Stimulated activated CD4-positive, alpha-beta T cell treated with anti-CD3 and anti-CD28 coated beads, Interleukin-4, amount 100 ng/mL, for 1 hour (primary cell): ENCODE measurements around the gene GPR39.

Experiments used
- DNase-seq: peaks from one replicate; pipeline ENCODE4 v3.0.0-alpha.2; 2020

The GPR39 gene

DNA sequence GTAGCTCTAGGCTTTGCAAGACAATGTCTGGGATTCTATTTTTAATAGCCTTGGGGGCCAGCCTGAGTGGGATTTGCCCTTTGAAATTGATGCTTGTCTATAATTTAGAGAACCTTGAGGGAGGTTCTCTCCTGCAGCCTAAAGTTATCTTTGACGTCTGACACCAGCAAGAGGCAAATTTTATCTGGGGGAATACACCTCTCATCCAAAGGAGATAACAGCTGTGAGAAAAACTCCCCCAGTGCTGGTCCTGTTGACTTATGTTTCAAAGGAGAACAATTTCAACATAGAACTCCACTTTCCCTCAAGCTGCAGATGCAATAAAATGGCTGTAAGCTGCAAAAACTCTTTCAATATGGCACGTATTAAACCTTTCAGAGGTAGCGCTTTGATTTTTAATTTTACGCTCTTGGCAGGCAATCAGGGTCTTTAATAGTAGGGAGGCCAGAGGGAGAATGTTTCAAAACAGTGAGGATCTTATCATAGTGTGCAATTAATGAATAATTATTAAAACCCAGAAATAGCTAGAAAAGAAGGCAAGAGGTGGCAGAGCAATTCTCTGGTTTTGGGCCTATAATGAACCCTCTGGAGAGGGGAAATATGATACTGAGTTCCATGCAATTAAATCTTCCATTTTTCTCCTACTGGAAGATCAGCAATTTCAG is 191.0 kb downstream of the GPR39 start:
- no peak for DNase-seq

DNA sequence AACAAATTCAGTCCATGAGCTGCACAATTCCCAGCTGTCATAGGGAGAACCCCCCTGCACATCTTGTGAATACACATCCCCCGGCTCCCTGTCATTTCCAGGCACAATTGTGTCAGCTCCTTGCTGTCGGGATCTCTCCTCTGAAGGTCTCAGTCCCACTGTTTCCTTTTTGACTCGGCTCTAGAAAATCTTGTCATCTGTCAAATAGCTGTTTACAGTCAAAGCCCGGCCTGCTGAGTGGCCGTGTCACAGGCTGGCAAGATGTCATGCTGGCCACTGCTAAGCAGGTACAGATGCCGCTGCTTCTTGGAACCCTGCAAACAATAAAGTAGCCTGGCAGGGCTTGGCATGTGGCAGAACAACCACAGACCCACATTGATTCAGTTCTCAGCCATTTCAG is 191.7 kb downstream of the GPR39 start:
- DNase-seq, result no peak

DNA sequence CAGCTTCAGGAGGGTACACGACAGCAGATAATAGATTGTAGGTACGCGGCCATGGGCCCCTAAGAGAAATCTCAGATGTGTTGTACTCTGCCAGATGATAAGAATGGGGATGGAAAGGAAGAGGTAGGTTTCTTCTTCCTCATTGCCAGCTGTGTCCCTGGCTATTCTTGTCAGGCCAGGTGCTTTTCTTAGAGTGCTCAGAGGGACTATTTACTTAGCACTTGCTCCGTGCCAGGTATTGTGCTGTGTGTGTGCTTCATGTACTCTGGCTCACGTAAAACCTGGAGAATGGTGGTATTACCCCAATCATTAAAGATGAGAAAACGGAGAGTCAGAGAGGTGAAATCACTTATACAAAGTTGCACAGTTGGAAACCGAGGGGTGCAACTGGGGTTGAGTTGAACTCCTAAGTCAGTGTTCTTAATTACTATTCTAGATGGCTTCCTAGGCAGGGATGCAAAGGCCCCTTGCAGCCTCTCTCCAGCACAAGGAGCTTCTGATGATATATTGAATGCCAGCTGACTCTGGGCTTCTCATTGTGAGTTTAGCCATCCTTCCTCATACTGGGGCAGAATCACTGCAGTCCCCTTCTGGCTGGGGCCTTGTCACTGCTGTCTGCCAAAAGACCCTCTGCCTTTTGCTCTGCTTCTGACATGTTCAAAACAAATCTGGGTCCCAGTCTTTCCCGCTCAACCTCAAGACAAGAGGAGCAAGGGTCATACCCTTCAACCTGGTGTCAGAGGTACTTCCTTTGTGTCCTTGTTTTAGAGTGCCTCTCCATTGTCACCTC is 192.7 kb downstream of the GPR39 start:
- DNase-seq, result no peak

DNA sequence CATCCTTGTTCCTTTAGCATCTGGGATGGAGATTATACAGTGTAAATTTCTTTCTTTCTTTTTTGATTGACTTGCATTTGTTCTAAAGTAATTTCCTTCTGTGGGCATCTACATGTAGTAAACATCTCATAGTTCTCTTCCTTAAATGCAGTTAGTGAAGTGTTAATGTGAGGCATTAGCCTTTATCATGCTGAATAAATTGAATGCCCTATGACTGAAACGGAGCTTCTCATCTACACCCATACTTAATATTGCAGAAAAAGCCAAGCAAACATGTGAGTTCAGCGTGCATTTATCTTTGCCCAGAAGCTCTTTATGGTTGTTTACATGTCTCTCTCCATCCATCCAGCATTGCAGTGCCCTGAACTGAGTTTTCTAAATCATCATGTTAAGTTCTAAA is 195.1 kb downstream of the GPR39 start:
- no peak for DNase-seq

DNA sequence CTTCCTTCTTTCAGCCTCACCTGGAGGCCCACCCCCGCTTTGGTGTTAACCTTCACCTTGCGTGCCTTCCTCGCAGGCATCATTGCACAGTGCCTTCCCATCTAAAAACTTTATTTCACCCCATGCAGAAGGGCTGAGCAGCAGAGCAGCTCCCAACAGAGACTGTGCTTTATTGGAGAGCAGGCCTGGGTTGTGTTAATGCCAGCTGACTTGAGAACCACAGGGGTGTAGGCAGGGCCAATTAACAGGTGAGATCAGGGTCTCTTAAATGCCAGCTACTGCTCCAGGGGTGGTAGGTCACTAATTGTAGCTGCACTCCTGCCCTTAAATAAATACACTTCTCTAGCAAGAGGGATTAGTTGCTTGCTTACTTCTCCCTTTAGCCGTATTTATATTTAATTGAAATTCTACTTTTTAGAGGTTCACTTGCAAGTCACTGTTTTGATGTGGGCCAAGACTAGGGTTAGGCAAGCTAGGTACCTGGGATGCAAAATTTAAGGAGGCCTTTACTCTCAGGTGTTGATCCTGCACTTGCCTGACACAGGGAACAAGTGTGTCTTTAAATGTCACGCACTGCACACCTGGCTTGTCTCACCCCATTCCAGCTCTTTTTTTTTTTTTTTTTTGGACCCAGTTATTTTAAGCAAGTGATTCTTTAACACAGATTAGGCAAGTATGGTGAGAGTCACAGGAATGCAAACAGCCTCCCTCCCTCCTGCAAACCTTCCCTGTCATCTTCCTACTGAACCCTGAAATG is 198.9 kb downstream of the GPR39 start:
- DNase-seq, result no peak

DNA sequence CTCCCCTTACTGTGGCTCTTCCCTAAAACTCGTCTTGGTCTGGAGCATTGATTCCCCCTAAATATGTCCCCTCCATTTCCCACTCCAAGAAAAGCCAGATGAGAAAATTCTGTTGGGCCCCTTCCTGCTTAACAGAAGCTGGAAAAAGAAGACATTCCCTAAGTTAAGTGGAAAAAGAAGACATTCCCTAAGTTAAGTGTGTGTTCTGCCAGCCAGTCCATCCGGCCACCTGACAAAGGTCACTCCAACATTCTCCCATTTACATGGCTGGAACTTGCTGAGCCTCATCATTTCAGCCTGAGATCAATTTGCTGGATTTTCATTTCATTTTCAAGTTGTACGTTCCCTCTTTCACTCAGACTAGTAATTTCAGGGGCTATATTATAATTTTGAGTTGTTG is 201.4 kb downstream of the GPR39 start:
- DNase-seq, result no peak

DNA sequence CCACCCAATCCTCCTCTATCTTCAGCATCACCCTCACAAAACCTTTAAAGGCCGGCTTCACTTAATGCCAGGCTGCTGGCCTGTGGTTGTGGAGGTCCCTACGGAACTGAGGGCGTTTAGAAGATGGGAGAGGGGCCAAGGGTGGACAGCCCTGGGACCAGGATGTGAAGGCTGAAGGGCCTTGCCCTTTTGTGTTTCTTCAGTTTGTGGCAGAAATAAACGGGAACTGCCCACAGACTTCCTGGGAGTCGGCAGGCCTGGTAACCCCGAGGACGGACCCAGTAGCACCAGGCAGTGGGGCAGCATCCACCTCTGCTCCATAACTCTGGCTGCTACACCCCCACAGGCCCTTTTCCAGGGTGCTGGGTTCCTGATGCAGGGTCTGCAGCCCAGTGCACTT is 202.1 kb downstream of the GPR39 start:
- no peak for DNase-seq

DNA sequence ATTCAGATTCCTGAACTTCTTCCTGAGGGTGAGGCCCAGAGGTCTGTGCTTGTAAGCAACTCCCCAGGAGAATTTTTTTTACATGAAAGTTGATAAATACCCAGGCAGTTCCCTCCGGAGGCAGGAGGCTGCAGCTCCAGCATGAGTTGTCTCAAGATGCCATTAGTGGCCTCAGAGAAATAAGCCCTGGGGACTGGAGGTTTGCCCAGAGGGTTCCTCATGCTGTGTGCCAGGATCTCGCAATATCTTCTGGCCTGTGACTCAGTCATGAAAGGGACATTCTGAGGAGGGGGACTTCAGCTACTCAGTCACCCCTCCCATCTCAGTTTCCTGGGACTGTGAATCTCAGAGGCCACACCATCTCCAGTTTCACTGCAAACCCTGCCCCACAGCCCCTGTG is 203.5 kb downstream of the GPR39 start:
- no peak for DNase-seq

DNA sequence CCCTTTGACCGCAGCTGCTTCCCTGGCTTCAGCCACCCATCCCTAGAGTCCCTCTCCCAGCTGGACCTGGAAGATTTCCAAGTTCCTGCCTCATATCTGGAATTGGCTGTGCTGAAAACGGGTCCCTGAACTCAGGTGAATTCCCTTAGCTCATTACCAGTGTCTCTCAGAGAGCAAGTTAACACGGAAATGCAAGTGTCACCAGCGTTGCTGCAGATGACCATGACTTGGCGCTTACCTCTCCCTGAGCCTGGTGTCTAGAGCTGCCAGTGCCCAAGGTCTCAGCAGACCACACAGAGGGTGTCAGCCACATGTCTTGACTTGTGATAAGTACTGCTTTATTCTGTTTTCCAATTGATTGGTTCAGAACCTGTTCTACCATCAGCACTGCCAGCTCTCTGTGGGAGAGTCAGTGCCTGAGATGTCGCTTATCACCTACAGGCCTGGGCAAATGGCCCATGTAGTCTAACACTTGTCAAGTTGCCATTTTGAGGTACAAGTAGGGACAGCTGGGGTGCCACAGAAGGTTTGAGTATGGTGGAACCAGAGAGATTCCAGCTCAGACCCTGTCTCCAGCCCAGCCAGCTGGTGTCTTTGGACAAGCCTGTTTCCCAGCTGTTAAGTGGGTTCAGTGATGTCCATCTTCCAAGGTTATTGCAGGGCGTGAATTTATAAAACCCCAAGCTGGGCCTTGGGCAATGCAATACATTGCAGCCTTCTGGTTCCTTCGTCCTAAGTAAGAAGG is 204.7 kb downstream of the GPR39 start:
- DNase-seq, result no peak

DNA sequence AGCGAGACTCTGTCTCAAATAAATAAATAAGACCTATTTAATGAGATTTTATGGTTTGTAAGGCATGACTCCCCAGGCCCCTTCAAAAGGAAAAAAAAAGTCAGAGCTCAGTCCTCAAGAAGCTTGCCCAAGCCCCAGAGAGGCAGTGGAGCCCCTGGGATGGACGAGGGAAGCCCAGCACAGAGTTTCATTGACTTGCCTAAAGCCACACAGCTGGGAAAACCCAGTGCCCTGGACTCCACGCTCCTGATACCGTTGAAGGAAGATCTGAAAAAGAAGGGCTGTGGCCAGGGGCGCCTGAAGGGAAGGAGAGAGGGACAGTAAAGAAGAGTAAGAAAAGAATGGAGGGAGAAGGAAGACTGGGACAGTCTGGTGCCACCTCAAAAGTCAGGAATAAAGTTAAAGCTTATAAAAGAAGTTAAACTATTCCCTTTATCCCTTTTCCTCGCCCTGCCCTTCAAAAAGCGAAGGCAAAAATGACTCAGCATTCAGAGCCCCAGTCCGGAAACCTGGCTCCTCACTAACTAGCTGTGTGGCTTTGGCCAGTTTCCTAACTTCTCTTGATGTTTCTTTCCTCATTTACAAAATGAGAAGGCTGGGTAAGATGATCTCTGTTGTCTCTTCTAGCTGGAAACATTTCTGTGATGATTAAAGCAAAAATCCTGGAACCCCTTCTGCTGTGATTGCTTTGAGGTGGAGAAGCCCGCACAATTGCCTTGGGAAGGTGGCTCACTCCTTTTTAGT is 206.7 kb downstream of the GPR39 start:
- no peak for DNase-seq

DNA sequence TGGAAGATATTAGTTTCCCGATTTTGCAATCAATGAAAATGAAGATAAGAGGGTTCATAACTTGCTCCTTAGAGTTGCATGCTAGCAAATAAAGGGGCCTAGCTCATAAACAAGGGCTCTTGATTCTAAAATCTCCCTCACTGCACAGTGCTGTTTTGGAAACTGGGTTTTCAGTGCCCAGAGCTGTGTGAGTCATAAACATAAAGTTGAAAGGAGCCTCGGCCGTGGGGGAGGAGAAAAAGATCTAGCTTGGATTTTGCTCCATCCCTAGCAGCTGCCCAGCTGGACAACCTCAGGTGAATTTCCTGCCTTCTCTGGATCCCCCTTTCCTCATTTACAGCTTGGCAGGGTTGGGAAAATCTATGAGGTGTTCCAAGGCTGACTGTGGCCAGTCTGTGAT is 210.9 kb downstream of the GPR39 start:
- no peak for DNase-seq

DNA sequence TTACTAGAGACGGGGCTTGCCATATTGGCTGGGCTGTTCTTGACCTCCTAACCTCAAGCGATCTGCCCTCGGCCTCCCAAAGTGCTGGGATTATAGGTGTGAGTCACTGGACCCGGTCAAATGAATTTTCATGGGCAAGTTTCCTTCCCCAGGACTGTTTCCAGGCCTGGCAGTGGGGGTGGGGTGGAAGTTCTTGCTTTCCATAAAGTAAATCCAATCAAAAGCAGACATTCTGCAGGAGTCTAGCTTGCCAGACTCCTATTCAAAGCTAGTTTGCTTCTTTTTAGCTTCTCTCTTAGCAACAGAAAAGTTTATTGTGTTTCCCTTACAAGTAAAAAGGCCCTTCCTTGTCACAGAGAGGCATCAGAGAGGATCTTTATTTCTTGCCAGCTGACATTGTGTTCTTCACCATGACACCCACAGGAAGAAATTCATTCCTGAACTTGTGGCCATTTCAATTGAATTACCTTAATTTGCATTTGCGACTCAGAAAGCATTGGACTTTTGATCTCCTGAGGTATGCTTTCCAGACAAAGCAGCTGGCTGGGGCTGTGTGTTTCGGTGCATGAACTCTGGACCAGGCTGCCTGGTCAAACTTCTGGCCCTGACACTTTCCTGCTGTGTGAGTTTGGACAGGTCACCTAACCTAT is 215.5 kb downstream of the GPR39 start:
- no peak for DNase-seq

DNA sequence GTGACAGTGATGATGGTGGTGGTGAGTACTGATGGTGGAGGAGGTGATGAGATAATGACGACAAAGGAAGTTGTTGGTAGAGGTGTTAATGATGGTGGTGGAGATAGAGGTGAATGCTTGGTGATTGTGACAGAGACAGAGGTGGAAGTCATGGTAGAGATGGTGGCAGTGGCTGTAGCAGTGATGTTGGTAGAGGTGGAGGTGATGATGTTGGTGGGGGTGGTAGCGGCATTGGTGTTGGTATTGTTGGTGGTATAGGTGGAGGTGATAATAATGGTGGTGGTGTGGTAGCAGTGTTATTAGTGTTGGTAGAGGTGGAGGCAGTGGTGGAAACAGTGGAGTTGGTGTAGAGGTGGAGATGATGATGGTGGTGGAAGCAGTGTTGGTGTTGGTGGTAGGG is 217.0 kb downstream of the GPR39 start:
- DNase-seq, result no peak

DNA sequence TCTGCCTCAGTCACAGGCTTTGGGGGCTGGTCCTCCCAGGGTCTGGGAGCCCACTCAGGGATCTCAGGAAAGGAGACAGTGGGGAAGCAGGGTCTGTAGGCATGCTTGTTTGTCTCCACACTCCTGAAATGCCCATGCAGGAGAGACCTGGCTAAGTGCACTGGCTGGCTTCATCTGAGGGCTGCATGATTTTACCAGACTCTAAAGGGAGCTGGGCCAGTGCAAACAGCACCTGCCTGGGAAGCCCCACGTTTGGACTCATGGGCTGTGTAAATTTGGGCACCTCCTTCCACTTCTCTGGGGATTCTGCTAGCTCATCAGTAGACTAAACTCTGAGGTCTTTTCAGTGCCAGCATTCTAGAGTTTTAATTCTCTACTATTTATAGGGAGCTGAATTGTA is 219.7 kb downstream of the GPR39 start:
- no peak for DNase-seq

DNA sequence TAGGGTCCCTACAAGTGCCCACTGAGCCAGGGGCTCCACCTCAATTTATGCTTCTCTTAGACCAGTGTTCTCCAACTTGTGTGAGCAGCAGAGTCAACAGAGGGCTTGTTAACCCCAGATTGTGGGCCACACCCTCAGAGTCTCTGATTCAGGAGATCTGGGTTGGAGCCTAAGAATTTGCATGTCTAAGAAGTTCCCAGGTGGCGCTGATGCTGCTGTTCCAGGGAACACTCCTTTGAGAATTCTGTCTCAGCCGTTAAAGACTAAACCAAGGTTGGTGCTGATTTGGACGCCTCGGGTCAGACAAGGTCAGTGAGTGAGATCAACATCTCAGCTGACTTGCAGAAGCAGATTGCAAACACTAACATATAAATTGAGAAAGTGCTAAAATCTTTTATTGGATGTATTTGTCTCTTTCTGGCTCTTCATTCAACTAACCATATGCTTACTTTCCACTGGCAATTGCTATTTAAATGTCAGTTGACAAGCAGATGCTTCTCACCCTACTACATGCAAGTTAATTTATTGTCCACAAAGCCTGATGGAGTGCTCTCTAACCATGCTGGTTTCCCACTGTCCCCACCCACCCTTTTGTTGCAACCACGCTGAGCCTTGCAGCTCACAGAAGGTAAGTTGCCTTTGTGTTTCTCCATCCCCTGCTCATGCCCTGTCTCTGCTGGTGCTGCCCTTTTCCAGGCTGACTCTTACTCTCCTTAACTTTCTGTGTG is 221.9 kb downstream of the GPR39 start:
- no peak for DNase-seq

DNA sequence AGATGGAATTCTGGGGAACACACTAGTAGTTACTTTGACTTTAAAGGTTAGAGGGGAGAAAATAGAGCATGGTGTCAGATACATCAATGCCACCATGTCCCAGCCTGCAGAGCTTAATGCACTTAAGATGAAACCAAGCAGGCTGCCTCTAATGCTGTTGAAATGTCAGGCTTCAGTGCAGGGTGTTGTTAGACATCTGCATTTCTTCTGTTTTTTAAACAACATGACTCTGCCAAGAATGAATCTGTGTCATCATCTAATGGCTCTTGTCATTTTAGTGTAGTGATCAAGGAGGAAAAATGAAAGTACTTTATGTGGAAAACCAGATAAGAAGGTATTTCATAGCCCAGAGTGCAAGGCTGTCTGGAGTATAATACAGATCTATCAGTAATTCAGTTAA is 223.5 kb downstream of the GPR39 start:
- no peak for DNase-seq

DNA sequence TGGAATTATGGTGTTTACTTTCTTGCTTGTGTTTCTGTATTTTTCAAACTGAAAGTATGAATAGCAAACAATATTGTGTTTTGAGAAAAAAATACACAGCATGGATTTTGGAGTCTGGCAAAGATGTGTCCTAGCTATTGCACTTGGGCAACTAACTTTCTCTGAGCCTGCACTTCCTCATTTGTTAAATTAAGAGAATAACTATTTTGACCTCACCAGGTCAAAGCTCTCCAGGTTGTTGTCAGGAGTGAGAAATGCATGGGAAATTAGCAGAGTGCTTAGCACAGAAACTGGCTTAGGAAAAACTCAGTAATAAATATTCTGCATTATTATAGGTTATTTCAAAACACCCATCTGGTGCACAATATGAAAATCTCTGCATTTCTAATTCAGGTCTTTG is 225.2 kb downstream of the GPR39 start:
- no peak for DNase-seq

DNA sequence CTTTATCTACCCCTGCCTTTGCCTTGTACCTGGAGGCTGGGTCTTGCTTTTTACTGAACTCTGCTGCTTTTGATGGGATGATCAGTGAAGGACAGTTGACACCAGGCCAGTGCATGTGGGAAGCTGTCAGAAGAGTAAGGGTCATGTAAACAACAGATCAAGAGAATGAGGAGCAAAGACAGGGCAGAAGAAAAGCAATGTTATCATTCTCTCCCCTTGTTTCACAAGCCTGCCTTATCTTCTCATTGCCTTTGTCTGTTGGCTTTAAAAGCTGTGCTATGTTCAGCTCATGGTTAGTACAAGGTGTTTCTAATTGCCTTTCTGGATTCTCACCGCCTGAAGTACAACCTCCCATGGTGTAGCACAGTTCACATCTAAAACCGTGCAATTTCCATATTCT is 225.8 kb downstream of the GPR39 start:
- no peak for DNase-seq

DNA sequence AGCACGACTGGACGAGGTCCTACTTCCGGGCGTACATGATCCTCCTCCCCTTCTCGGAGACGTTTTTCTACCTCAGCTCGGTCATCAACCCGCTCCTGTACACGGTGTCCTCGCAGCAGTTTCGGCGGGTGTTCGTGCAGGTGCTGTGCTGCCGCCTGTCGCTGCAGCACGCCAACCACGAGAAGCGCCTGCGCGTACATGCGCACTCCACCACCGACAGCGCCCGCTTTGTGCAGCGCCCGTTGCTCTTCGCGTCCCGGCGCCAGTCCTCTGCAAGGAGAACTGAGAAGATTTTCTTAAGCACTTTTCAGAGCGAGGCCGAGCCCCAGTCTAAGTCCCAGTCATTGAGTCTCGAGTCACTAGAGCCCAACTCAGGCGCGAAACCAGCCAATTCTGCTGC is 228.6 kb downstream of the GPR39 start:
- DNase-seq, result no peak

DNA sequence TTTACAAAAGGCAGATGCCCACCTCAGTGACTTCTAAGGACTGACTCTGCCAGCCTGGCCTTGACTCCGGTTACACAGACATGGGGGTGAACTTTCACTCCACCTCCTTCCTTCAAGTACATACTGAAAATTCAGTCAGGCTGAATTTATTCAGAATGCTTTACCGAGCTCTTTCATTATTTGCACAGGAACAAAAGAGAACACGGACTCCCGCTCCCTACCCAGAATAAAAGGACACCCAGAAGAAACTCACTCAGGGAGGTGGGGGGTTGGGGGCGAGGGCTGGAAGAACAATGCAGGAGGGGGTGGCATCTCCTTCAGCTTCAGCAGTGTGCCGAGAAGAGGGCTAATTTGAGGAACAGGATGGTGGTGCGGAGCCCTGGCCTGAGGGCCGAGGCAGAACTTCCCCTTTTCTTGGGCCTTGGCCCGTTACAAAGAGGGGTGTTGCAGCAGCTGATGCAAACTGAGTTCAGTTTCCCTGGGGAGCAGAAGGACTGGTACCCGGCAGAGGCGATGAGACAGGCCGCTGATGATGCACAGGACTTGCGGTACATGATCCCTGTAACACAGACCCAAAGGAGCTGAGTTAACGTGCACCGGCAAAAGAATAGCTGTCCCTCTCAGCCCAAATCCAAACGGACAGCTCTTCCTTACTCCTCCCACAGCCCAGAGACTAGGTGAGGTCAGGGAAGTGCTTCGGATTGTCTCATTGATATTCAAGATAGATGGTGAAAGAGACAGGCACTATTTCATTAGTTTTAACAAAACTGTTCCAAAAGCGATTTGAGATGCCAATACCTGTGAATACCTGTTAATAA is 229.3 kb downstream of the GPR39 start:
- no peak for DNase-seq
